ENCODE results near the gene PDGFA. TPM values are rescaled to one million over a fixed set of nuclear protein-coding genes. Genes with fewer than 3 reads are reported as not detected.

PDGFA gene
- total RNA-seq, 4 donors from 2014 or later = 7.0 to 23.7 (median 8.8) TPM

DNA sequence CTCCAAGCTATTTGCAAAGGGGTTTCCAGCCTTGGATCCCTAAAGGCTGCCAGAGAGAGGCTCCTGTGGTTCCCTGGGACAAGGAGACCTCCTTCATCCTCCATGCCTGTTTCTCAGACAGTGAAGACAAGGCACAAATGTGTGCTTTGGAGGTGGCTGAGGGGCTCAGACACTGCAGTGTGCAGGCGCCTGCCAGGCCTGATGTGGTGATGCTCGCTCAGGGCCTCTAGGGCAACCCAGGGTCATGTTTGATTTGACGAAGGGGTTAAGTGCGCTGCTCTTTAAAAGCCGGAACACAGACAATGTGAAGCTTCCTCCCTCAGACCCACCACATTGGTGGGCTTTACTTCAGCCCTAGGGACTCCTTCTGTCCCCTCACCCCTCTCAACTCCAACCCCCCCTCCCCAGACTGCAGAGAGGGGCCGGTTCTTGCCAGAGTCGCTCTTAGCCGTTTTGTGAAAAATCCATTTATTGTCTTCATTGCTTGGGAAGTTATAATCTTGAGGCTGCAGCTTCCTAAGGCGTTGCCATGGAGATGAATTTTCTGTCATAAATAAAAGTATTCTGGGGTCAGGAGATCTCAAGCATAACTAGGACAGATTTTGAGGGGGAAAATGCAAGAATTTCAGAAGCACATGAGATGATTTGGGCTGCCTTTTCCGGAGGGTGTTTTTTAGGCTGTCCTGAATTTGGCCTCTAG lies 35.8 kb downstream of the PDGFA start:
- TF ChIP-seq, protein P1, sequence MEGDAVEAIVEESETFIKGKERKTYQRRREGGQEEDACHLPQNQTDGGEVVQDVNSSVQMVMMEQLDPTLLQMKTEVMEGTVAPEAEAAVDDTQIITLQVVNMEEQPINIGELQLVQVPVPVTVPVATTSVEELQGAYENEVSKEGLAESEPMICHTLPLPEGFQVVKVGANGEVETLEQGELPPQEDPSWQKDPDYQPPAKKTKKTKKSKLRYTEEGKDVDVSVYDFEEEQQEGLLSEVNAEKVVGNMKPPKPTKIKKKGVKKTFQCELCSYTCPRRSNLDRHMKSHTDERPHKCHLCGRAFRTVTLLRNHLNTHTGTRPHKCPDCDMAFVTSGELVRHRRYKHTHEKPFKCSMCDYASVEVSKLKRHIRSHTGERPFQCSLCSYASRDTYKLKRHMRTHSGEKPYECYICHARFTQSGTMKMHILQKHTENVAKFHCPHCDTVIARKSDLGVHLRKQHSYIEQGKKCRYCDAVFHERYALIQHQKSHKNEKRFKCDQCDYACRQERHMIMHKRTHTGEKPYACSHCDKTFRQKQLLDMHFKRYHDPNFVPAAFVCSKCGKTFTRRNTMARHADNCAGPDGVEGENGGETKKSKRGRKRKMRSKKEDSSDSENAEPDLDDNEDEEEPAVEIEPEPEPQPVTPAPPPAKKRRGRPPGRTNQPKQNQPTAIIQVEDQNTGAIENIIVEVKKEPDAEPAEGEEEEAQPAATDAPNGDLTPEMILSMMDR (IDR thresholded peaks at IDR 0.05) = no peak
- ATAC-seq (ENCODE audit: low FRiP score) = no peak
- no peak for DNase-seq (ENCODE audit: low spot score)

DNA sequence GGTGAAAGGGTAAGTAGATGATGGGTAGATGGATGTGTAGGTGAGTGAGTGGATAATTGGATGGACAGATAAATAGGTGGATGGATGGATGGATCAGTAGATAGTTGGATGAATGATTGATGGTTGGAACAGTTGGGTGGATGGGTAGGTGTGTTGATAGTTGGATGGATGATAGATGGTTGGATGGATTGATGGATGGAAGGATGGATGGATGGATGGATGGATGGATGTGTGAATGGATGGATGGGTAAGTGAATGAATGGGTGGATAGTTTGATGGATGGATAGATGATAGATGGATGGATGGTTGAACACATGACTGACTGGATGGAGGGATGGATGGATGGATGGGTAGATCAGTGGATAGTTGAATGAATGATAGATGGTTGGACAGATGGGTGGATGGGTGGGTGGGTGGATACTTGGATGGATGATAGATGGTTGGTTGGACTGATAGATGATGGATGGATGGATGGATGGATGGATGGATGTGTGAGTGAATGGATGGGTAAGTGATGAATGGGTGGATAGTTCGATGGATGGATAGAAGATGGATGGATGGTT lies 37.0 kb downstream of the PDGFA start:
- TF ChIP-seq, protein P1 (IDR thresholded peaks at IDR 0.05) = no peak
- ATAC-seq (ENCODE audit: low FRiP score) (no peak), DNase-seq (ENCODE audit: low spot score) (no peak)

DNA sequence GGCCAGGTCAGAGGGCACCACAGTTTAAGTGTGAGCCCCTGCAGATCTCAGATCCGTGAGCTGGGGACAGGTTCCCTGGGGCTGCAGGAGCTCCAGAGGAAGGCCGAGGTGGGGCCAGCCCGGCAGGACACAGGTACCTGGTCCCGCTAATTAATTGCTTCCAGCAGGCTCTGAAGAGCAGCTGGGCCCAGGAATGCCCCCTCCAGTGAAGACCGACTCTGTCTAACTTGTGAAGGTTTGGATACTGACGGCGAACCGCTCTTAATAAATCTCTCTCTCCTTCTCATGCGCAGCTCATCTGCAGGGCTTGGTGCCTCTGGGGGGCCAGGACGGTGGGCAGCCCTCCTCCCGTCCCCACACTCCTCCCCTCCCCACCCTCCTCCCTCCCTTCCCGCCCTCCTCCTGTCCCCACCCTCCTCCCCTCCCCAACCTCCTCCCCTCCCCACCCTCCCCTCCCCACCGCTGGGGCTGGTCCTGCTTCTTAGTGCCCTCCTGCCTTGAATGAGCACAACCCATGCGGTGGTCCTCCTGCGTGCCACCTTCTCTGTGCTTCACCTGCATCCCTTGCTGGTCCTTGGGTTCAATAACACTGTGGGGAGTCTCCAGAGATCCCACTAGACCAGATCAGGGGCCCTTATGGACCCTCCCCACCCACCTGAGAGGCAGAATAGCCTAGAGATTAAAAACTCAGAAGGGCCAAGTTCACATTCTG lies 38.3 kb downstream of the PDGFA start:
- TF ChIP-seq, protein P1 (IDR thresholded peaks at IDR 0.05) = no peak
- ATAC-seq (ENCODE audit: low FRiP score) = no peak
- no peak for DNase-seq (ENCODE audit: low spot score)

DNA sequence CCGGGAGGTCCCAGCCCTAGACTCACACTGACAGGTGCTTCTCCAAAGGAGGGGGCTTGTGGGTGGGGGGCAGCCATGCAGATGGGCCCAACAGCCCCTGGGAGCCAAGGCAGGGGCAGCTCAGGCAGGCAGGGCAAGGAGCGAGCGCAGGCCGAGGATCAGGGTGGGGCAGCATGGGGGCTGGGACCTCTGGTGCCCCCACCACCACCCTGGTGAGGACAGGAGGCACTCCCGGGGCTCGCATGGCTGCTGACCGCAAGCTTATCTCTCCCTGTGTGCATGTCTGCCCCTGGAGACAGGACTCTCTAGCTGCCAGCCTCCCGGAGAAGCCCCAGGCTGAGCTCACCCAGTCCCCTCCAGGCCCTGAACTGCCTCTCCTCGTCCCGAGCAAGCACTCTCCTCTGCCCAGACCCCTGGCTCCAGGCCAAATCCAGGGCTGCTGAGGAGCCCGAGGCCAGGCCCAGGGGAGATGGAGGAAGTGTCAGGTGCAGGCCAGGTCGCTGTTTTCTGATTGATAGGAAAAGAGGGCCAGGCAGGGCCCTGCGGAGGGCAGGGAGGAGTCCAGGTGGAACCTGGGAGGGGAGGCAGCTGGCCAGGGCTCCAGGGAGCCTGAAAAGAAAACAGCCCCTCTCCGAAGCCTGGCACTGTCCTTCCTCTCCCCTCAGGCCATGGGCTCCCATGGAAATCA lies 39.0 kb downstream of the PDGFA start:
- ATAC-seq (ENCODE audit: low FRiP score) (no peak), DNase-seq (ENCODE audit: low spot score) (peak; percentile 16)
- TF ChIP-seq, protein P1 (IDR thresholded peaks at IDR 0.05) = no peak

DNA sequence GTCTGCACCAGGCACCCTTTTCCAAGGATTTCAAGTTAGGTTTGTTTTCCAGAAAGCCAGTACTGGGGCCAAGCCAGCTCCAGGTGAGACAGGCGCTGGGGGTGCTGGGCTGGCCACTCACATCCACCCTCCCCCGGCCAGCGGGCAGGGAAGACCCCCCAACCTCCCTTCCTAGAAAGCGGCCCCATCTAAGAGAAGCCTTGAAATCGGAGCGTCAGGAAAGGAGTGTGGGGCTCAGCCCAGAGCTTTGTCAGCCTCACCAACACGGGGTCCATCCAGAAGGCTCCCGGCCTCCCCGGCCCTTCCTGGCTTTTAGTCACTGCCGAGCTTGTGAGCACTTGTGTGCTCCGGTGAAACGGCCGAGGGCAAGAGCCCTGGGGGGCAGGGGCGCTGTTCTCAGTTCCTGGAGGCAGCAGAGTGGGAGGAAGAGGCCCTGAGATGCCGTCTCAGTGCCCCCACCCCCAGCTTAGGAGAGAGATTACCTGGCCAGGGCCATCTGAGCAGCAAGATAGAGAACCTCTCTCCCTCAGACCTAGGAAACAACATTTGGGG lies 39.6 kb downstream of the PDGFA start:
- DNase-seq (ENCODE audit: low spot score) (peak; percentile 6), ATAC-seq (ENCODE audit: low FRiP score) (no peak)
- TF ChIP-seq, protein P1 (IDR thresholded peaks at IDR 0.05) = no peak

DNA sequence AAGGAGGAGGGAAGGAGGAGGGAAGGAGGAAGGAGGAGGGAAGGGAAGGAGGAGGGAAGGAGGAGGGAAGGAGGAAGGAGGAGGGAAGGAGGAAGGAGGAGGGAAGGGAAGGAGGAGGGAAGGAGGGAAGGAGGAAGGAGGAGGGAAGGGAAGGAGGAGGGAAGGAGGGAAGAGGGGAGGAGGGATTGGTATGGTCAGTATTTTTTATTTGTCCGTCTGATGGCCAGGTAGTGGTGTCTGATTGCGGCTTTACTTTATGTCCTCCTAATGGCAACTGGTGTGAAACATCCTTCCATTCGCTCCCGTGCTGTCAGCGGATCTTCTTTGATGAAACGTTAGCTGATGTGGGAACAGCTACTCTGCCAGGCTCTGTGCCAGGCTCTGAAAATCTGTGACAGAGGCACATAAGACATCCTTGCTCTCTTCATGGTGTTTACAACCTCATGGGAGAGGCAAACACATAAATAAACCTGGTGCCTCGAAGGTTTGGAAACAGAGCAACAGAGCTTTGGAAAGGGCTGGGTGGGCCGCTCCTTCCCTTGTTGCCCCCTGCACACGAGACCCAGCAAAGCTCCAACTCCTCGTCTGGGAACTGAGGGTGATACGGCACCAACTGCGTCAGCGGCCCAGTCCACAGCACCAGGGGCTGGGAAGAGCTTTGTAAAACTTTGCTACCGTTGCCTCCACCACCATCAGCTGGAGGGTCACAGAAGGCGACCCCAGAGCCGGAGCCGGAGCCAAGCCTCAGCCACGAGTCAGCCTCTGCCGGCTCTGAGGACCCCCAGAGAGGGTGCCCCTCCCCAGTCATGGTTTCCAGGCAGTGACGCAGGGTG lies 40.3 kb downstream of the PDGFA start:
- ATAC-seq (ENCODE audit: low FRiP score) (no peak), DNase-seq (ENCODE audit: low spot score) (peak; percentile 17)
- TF ChIP-seq, protein P1 (IDR thresholded peaks at IDR 0.05) = no peak
